SU-DHL-6 (cell line): ENCODE measurements around the gene FDXR.

ENCODE experiments used
- EZH2phosphoT487 ChIP-seq: fragments of 200-600 bp; sonication (generic), shearing (Covaris generic); conservative IDR thresholded peaks from 2 replicates; pipeline ENCODE4 v1.6.1; 2018; ENCODE audit warnings: mild to moderate bottlenecking, antibody characterized with exemption, low read length, moderate library complexity, mixed read lengths
- TF ChIP-seq, protein P1 (sequence below): fragments of 200-600 bp; sonication (generic); IDR thresholded peaks from one replicate; pipeline ENCODE4 v1.5.1; 2017; ENCODE audit warnings: antibody characterized with exemption, mild to moderate bottlenecking, low read length, moderate library complexity; ENCODE audit not compliant: insufficient read depth, poor library complexity, severe bottlenecking

DNA sequence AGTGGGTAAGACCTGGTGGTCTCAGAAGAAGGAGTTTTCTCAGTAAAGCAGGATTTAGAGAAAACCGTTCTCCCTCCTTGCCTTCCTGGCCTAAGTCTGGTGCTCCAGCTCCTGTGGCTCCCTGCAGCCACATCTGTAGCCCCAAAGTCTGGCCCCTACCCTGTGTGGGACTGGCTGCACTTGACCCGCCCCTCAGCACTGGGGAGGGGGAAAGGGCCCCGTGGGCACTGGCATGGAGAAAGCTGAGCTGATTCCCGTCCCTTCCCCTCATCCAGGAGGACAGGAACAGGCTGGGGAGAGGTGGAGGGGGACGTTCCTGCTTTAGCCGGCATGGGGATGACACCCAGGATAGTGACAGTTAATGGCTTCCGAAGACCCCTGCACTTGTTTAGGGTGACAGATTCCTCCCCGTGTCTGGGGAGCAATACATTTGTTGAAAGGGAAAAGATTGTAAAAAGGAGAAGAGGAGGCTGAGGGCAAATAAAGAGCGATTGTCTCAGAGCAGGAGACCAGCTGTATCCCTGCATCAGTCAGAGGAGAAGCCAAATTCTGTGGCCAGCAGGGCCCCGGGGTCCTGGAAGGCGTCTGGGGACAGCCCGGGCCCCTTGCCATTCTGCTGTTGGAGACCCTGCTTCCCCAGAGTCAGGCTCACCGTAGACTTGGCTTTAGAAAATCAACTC lies 51.0 kb downstream of the FDXR start:
- TF ChIP-seq, protein P1, sequence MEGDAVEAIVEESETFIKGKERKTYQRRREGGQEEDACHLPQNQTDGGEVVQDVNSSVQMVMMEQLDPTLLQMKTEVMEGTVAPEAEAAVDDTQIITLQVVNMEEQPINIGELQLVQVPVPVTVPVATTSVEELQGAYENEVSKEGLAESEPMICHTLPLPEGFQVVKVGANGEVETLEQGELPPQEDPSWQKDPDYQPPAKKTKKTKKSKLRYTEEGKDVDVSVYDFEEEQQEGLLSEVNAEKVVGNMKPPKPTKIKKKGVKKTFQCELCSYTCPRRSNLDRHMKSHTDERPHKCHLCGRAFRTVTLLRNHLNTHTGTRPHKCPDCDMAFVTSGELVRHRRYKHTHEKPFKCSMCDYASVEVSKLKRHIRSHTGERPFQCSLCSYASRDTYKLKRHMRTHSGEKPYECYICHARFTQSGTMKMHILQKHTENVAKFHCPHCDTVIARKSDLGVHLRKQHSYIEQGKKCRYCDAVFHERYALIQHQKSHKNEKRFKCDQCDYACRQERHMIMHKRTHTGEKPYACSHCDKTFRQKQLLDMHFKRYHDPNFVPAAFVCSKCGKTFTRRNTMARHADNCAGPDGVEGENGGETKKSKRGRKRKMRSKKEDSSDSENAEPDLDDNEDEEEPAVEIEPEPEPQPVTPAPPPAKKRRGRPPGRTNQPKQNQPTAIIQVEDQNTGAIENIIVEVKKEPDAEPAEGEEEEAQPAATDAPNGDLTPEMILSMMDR = no peak
- TF ChIP-seq EZH2phosphoT487 = no peak
